GM19463 (cell line): ENCODE data around the gene UBE2D2.
"Not testable (repeated sequence)": the region's sequence is repeated elsewhere in the genome, so short reads cannot be mapped to it uniquely, and the experiment has no call there.

Experiments used
- ATAC-seq: cut with Tn5 transposase; IDR thresholded peaks from one replicate; pipeline ENCODE4 v1.9.1; 2021; ENCODE audit warnings: mild to moderate bottlenecking, moderate library complexity; ENCODE audit not compliant: unreplicated experiment

Gene UBE2D2

DNA sequence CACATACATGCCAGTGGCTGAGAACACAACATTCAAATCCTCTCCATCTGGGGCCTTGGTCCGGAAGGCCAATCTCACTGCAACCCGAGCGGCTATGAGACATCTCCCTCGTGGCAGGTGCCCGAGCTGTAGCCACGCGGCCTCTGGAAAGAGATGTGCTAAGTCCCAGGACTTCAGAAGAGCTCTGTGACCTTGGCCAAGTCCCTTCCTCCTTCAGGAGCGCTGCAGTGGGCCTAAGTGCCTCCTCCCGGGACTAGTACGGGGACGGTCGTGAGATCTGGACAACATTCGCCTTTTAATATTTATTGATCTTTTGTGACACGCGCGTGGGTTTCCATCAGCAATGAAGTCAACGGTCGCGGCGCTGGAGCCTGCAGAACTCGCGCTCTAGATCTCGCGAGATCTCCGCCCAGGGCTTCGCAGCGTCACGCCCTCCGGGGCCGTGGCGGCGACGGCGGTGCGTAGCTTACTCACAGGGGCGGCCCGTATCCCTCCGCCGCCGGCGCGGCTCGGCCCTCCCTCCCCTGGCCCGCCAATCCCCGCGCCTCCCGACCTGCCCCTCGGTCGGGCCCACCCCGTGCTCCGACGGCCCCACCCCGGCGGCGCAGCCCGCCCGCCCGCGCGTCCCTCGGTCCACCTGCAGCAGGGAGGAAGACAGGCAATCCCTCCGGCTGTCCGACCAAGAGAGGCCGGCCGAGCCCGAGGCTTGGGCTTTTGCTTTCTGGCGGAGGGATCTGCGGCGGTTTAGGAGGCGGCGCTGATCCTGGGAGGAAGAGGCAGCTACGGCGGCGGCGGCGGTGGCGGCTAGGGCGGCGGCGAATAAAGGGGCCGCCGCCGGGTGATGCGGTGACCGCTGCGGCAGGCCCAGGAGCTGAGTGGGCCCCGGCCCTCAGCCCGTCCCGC, at the start of gene UBE2D2:
UBE2D2 (plus strand) TSS at position 588 of the 903 bp plus-strand sequence. CDS start 453 bp downstream, outside the sequence.
- ATAC-seq = peak; percentile 85

DNA sequence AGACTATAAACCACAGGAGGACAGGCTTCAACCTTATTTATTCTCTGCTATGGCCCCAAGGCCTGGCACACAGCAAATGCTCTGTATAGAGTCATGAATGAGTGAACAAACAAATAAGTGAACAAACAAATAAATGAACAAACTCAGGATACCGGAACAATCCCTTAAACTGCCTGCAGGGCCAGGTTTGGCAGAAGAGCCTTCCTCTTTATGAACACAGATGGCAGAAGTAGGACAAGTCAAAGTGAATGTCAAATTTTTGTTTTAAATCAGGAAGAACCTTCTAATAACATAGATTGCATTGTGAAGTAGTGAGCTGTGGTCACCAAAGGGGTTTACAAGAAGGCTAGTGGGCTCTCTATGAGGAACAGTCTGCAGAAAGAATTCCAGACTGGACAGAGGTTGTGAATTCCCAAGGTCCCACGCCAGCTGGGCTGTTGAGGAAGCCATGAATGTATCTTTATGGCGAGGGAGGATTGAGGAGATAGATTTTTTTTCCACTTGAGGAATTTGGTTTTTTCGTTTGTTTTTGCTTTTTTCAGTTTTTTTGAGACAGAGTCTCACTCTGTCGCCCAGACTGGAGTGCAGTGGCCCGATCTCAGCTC, 48.3 kb upstream of the UBE2D2 start:
- ATAC-seq = no peak

- ATAC-seq = peak; percentile 48
These were observed 47.7 kb upstream of the UBE2D2 start for GRCh38 chr5:139513434-139513833.

- ATAC-seq = no peak
These were observed 47.2 kb upstream of the UBE2D2 start for GRCh38 chr5:139513852-139514485.

- ATAC-seq = no peak
These were observed 46.7 kb upstream of the UBE2D2 start for GRCh38 chr5:139514486-139514856.

GRCh38 chr5:139517683-139518564, 43.2 kb upstream of the UBE2D2 start:
- ATAC-seq = peak; percentile 83

DNA sequence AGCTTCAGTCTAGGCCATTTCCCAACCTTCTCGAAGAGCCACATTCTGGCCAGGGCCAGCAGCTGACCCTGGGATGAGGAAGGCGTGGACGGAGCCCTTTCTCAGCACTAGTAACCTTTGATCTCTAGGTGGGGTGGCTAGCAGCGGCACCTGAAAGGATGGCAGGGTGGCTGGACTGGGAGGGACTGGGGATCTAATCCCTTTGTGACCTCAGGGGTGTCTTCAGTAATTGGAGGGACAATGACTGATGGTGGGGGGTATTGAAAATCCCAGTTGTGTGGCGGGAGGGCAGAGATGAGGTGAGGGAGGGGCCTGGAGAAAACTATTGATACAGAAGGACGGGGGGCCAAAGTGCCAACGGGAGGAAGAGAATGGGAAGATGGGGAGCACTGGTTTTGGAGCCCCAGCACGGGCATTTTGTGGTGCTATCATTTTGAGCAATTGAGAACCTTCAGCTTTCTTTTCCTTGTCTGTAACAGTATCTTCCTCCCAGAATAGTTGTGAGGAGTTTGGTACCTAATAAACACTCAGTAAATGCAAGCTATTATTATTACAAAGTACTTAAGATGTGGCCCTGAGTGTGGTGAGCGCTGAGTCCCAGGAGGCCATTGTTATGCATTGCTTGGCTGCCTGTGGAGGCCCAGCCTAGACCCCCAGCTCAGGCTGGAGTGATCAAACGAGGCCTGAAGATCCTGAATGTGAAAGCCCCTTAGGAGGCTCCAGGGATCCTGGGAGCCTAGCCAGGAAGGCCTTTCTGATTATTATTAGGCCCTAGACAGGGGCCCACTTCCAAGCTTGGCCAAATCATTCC, 37.3 kb upstream of the UBE2D2 start:
- ATAC-seq = no peak

DNA sequence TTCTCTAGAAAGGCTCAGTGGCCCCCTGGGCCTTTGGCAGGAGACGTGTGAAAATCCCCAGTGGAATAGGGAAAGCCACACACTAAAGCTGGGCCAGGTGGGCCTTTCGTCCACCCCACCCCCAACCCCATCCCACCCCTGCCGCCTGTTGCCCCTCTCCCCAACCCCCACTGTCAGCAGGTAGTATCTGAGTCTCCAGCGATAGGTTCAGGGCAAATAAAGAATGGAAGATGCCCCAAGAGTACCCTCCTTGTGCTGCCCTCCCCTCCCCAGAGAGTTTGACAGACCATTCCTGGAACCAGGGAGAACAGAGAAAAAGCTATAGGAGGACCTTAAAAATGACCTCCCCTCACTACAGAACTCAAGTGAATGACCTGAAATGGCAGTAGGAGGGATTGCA, 36.7 kb upstream of the UBE2D2 start:
- no peak for ATAC-seq

DNA sequence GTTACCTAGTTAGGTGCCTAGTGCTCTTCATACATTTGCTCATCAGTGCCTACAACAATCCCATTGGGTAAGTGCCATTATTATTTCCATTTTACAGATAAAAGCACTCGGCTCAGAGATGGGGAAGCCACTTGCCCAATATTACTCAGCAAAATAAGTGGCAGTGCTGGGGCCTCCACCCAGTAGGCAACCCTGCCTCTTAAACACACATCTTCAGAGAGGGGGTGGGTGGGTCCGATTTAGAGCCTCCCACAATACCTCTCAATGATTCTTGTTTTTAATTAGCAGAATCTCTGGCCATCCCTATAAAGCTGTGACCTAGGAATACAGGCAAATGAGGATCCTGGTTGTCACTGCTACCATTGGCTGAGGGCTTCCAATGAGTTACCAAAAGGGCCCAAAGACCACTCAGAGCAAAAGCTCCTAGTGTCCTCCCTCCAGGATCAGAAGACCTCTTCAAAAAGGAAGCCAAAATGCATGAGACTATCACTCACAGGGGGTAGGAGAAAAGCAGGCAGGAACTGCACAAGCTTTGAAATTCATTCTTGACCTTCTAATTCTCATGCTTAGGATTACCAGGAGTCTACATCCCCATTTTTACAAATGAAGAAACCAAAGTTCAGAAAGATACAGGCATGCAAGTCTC, 36.1 kb upstream of the UBE2D2 start:
- peak; percentile 66 for ATAC-seq

DNA sequence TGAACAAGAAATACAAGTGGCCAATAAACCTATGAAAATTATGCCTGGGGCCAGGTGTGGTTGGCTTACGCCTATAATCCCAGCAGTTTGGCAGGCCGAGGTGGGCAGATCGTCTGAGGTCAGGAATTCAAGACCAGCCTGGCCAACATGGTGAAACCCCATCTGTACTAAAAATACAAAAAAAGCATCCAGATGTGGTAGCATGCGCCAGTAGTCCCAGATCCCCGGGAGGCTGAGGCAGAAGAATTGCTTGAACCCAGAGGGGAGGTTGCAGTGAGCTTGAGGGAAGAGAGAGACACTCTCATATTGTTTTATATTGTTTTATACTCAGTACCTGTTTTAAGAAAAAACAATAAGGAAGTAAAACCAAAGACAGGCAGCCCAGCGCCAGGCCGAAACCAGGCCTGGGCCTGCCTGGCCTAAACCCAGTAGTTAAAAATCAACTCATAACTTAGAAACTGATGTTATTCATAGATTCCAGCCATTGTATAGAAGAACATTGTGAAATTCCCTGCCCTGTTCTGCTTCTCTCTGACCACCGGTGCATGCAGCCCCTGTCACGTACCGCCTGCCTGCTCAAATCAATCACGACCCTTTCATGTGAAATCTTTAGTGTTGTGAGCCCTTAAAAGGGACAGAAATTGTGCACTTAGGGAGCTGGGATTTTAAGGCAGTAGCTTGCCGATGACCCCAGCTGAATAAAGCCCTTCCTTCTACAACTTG, 35.4 kb upstream of the UBE2D2 start:
- ATAC-seq = peak; percentile 39

DNA sequence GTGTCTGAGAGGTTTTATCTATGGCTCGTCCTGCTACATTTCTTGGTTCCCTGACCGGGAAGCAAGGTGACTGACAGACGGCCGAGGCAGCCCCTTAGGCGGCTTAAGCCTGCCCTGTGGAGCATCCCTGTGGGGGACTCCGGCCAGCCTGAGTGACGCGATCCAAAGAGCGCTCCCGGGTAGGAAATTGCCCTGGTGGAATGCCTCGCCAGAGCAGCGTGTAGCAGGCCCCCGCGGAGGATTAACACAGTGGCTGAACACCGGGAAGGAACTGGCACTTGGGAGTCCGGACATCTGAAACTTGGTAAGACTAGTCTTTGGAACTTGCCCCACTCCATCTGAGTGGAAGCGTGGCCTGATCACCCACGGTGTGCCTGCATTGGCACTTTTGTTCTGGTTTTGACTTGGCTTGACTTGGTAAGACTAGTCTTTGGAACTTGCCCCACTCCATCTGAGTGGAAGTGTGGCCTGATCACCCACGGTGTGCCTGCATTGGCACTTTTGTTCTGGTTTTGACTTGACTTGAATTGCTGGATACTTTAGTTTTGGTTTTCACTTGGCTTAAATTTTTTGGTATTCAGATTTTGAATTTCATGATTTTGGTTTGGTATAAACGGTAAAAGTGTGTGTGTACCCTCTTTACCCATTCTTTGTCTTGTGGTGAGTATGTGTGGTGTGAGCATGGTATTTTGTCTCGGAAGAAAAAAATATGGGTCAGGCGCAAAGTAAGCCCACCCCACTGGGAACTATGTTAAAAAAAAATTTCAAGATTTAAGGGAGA, 34.6 kb upstream of the UBE2D2 start:
- ATAC-seq = not testable (repeated sequence)

- not testable (repeated sequence) for ATAC-seq
These were observed 34.1 kb upstream of the UBE2D2 start for GRCh38 chr5:139527090-139527470.

- ATAC-seq = not testable (repeated sequence)
These were observed 33.2 kb upstream of the UBE2D2 start for GRCh38 chr5:139527896-139528467.

DNA sequence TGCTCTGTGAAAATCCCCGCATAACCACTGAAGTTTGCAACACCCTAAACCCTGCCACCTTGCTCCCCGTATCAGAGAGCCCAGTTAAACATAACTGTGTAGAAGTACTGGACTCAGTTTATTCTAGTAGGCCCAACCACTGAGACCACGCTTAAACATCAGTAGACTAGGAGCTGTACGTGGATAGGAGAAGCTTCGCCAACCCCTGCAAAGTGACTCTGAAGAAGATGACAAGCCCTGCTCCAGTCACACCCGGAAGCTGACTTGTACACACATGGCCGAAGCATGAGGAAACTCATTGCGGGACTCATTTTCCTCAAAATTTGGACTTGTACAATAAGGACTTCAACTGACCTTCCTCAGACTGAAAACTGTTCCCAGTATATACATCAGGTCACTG, 32.4 kb upstream of the UBE2D2 start:
- not testable (repeated sequence) for ATAC-seq

DNA sequence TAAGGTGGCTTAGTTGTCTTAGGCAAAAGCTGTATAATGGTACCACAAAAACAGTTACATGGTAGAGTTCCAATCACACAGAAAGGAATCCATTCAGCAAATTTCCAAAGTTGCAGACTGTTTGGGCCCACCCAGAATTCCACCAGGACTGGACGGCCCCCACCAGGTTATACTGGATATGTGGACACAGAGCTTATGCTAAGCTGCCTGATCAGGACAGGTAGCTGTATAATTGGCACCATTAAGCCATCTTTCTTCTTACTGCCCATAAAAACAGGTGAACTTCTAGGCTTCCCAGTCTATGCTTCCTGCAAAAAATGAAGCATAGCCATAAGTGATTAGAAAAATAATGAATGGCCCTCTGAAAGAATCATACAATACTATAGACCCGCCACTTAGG, 31.1 kb upstream of the UBE2D2 start:
- not testable (repeated sequence) for ATAC-seq

DNA sequence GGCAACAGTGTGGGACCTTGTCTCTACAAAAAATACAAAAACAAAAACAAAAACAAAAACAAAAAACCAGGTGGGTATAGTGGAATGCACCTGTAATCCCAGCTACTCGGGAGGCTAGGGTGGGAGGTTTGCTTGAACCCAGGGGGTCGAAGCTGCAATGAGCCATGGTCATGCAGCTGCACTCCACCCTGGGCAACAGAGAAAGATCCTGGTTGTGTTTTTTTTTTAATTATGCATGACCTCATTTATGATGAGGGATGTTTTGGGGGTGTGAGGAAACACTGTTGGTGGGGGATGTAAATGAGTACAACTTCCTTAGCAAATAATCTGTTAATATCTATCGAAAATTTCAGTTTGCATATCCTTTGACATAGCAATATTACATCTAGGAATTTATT, 29.4 kb upstream of the UBE2D2 start:
- ATAC-seq = no peak

GRCh38 chr5:139543423-139543991, 17.6 kb upstream of the UBE2D2 start:
- ATAC-seq = peak; percentile 98
